B cell (primary cell): Measurements from ENCODE around the gene RIBC1. TPM values are rescaled to one million over a fixed set of nuclear protein-coding genes. Genes with fewer than 3 reads are reported as not detected.
"Not testable (repeated sequence)": the region's sequence is repeated elsewhere in the genome, so short reads cannot be mapped to it uniquely, and the experiment has no call there.

Experiments
- ATAC-seq: fragments of 200-7000 bp; cut with Tn5 transposase; one replicate; pipeline ENCODE4 v1.10.0; 2021; ENCODE audit warnings: low read depth, mild to moderate bottlenecking, moderate number of reproducible peaks, moderate library complexity
- CTCF ChIA-PET: fragments of 350-600 bp; sonication (Branson Sonifier 250); formaldehyde crosslinking; loops from one replicate; lab custom pipeline; 2021; ENCODE audit warnings: antibody characterized with exemption, inconsistent platforms; lab: Charles Lee
- POLR2A ChIA-PET: fragments of 350-600 bp; sonication (Branson Sonifier 250); formaldehyde crosslinking; loops from one replicate; lab custom pipeline; 2021; ENCODE audit warnings: antibody characterized with exemption; lab: Charles Lee
- DNase-seq: peaks from one replicate; pipeline ENCODE4 v3.0.0; 2013
- H2AFZ ChIP-seq: 2 replicates; pipeline ENCODE4 v1.6.1; 2012; ENCODE audit warnings: mild to moderate bottlenecking, low read depth, low read length; ENCODE audit not compliant: insufficient read depth, poor library complexity, severe bottlenecking
- H3K27ac ChIP-seq, 2 donors: 1 replicate in 1 of 2; 2 replicates in 1 of 2; pipeline ENCODE4 v1.5.1; 2012 to 2013; ENCODE audit warnings: low read length in 2 of 2, mild to moderate bottlenecking in 2 of 2, moderate library complexity in 1 of 2
- H3K27me3 ChIP-seq, 4 experiments: fragments of 200-600 bp in 1 of 4; sonication (generic) in 1 of 4; replicated peaks in 1 of 4; 1 replicate in 2 of 4; 2 replicates in 2 of 4; pipeline versions ENCODE4 v1.6.1 to v1.7.0; 2013 to 2016; ENCODE audit warnings: low read length in 3 of 4, mild to moderate bottlenecking in 2 of 4, mixed read lengths in 1 of 4, moderate library complexity in 1 of 4; ENCODE audit not compliant: insufficient read depth in 4 of 4, control insufficient read depth in 3 of 4; ENCODE audit errors: control extremely low read depth in 1 of 4
- H3K36me3 ChIP-seq, 2 experiments: replicated peaks in 1 of 2; 1 replicate in 1 of 2; 2 replicates in 1 of 2; pipeline versions ENCODE4 v1.6.1 to v1.7.1; 2013; ENCODE audit warnings: low read length in 1 of 2; ENCODE audit not compliant: insufficient read depth in 2 of 2, control insufficient read depth in 1 of 2; ENCODE audit errors: control extremely low read depth in 1 of 2, extremely low read depth in 1 of 2
- H3K4me1 ChIP-seq, 2 donors: fragments of 200-600 bp in 1 of 2; sonication (generic) in 1 of 2; 1 replicate in 1 of 2; 2 replicates in 1 of 2; pipeline versions ENCODE4 v1.5.1 to v1.6.1; 2013 to 2017; ENCODE audit warnings: low read length in 2 of 2; ENCODE audit not compliant: control insufficient read depth in 2 of 2, insufficient read depth in 2 of 2
- H3K4me2 ChIP-seq: replicated peaks from 2 replicates; pipeline ENCODE3; 2012; ENCODE audit warnings: mild to moderate bottlenecking, low read depth, low read length; ENCODE audit not compliant: poor library complexity, severe bottlenecking
- H3K4me3 ChIP-seq, 5 experiments: fragments of 200-600 bp in 1 of 5; sonication (generic) in 1 of 5; 1 replicate in 3 of 5; 2 replicates in 2 of 5; pipeline versions ENCODE4 v1.5.1 to v1.7.0; 2011 to 2016; ENCODE audit warnings: low read length in 4 of 5, mild to moderate bottlenecking in 4 of 5, low read depth in 2 of 5, control low read depth in 1 of 5, moderate library complexity in 1 of 5; ENCODE audit not compliant: insufficient read depth in 1 of 5; ENCODE audit errors: control extremely low read depth in 1 of 5, extremely low read depth in 1 of 5
- H3K79me2 ChIP-seq: fragments of 200-600 bp; sonication (generic); one replicate; pipeline ENCODE4 v1.6.0; 2016; ENCODE audit warnings: low read length; ENCODE audit not compliant: control insufficient read depth, insufficient read depth
- H3K9ac ChIP-seq: fragments of 200-600 bp; sonication (generic); 2 replicates; pipeline ENCODE4 v1.6.1; 2017; ENCODE audit warnings: mild to moderate bottlenecking, low read length, moderate library complexity
- H3K9me3 ChIP-seq, 3 donors: one replicate each; pipeline versions ENCODE4 v1.6.1 to v1.7.1; 2013; ENCODE audit warnings: low read length in 2 of 3; ENCODE audit not compliant: control insufficient read depth in 2 of 3, insufficient read depth in 1 of 3; ENCODE audit errors: control extremely low read depth in 1 of 3
- H4K20me1 ChIP-seq: 2 replicates; pipeline ENCODE4 v1.6.0; 2012; ENCODE audit warnings: mild to moderate bottlenecking, low read length; ENCODE audit not compliant: insufficient read depth, control insufficient read depth, poor library complexity, severe bottlenecking
- H3K27ac Mint-ChIP-seq: one replicate; pipeline ENCODE4 v1.8.0; 2021; ENCODE audit warnings: mixed read lengths
- H3K27me3 Mint-ChIP-seq: one replicate; pipeline ENCODE4 v1.8.0; 2021; ENCODE audit warnings: mixed read lengths
- H3K4me1 Mint-ChIP-seq: one replicate; pipeline ENCODE4 v1.8.0; 2021; ENCODE audit warnings: mixed read lengths
- H3K4me3 Mint-ChIP-seq: one replicate; pipeline ENCODE4 v1.8.0; 2021; ENCODE audit warnings: mixed read lengths
- H3K9me3 Mint-ChIP-seq: one replicate; pipeline ENCODE4 v1.8.0; 2022; ENCODE audit warnings: mixed read lengths; ENCODE audit not compliant: insufficient read depth
- CTCF ChIP-seq: fragments of 200-600 bp; IDR thresholded peaks from one replicate; pipeline ENCODE4 v1.8.0; 2022; ENCODE audit warnings: antibody characterized with exemption, mild to moderate bottlenecking
- EZH2 ChIP-seq: IDR thresholded peaks from 2 replicates; pipeline ENCODE4 v1.6.1; 2012; ENCODE audit warnings: borderline replicate concordance, low read depth, mild to moderate bottlenecking, moderate library complexity, low read length; ENCODE audit not compliant: insufficient read depth, poor library complexity, severe bottlenecking
- WGBS: methylation state at CpG from one replicate; pipeline ENCODE4 v1.1.5; 2013; ENCODE audit warnings: missing lambda C conversion rate; ENCODE audit not compliant: insufficient coverage; 5-methylcytosine and 5-hydroxymethylcytosine counted together
- intact Hi-C: fragments of 100-400 bp; cut with micrococcal nuclease; formaldehyde crosslinking; loops from one replicate; pipeline ENCODE4 v1.10.0; 2022
- polyA plus RNA-seq: library from polyadenylated mRNA; depleted of rRNA; stranded (reverse); fragments of >200 nt; gene quantifications from 2 replicates; pipeline ENCODE4 v1.2.3, GENCODE V29; 2012
- total RNA-seq, 2 donors: library from RNA; stranded (reverse); fragments of 120-200 nt in 1 of 2; gene quantifications; 1 replicate in 1 of 2; 2 replicates in 1 of 2; pipeline versions ENCODE4 v1.2.3 to v1.2.4, GENCODE V29; 2013 to 2022

The RIBC1 gene
- total and polyA plus RNA-seq, 2 donors (not counting 1 experiment from before 2014, with no cell fraction given), result 0.95 to 1.0 TPM

- DNase-seq (no peak), ATAC-seq (no peak)
- Histone ChIP-seq H4K20me1 (no peaks in the 10 kb centered on the region), H2AFZ (no peak overlapping the region), H3K27me3 (peaks cover 0 to 9% (median 0%) of the 10 kb centered on the region in 4 experiments), H3K9ac (no peak overlapping the region), H3K4me1 (no peaks in the 10 kb centered on the region), H3K79me2 (no peaks in the 10 kb centered on the region), H3K4me3 (no peak overlapping the region), H3K27ac (no peak overlapping the region), H3K4me2 (no peak overlapping the region), H3K36me3 (no peaks in the 10 kb centered on the region), H3K9me3 (no peaks in the 10 kb centered on the region)
- no CpG with 5 or more reads among the region's 3 CpGs for WGBS
- no peaks in the 10 kb centered on the region for H3K4me1 Mint-ChIP-seq
- H3K27ac Mint-ChIP-seq, result no peak overlapping the region
- H3K4me3 Mint-ChIP-seq, result no peak overlapping the region
- ChIA-PET POLR2A (no interaction called here), CTCF (interaction anchor here (0.6 to 0.7 kb wide), 2 partner anchors 138 to 338 kb away, joined by 3 to 4 read pairs; no protein-coding TSS in a partner anchor)
- H3K9me3 Mint-ChIP-seq, result no peaks in the 10 kb centered on the region
- H3K27me3 Mint-ChIP-seq, result peaks cover 4% of the 10 kb centered on the region
- intact Hi-C loops, result no loop called here
- TF ChIP-seq EZH2, result no peak
- no peak for TF ChIP-seq CTCF
Observed at GRCh38 chrX:53456254-53456653, 33.6 kb downstream of the RIBC1 start.

GRCh38 chrX:53458082-53458481 lies 35.4 kb downstream of the RIBC1 start:
- Histone ChIP-seq H3K27me3 (peaks cover 0 to 9% (median 0%) of the 10 kb centered on the region in 4 experiments), H3K4me3 (no peak overlapping the region), H3K9ac (no peak overlapping the region), H3K36me3 (no peaks in the 10 kb centered on the region), H2AFZ (no peak overlapping the region), H3K4me2 (no peak overlapping the region), H3K9me3 (no peaks in the 10 kb centered on the region), H3K79me2 (no peaks in the 10 kb centered on the region), H3K4me1 (no peaks in the 10 kb centered on the region), H3K27ac (no peak overlapping the region), H4K20me1 (no peaks in the 10 kb centered on the region)
- no peak overlapping the region for H3K27ac Mint-ChIP-seq
- CTCF ChIA-PET, result no interaction called here
- ATAC-seq, result no peak
- POLR2A ChIA-PET, result interaction anchor here (0.6 kb wide), 1 partner anchor 817 kb away, joined by 4 read pairs; no protein-coding TSS in a partner anchor
- H3K27me3 Mint-ChIP-seq, result peaks cover 4% of the 10 kb centered on the region
- TF ChIP-seq CTCF, result no peak
- TF ChIP-seq EZH2, result no peak
- DNase-seq, result no peak
- H3K4me1 Mint-ChIP-seq, result no peaks in the 10 kb centered on the region
- WGBS, result no CpG with 5 or more reads among the region's 5 CpGs
- no peak overlapping the region for H3K4me3 Mint-ChIP-seq
- no peaks in the 10 kb centered on the region for H3K9me3 Mint-ChIP-seq
- intact Hi-C loops, result no loop called here

- H3K36me3 ChIP-seq, H4K20me1 ChIP-seq, H3K9ac ChIP-seq, H3K4me1 ChIP-seq, H3K9me3 Mint-ChIP-seq, intact Hi-C loops, DNase-seq, H3K27ac Mint-ChIP-seq, H3K27me3 Mint-ChIP-seq, H3K4me3 ChIP-seq, H3K79me2 ChIP-seq, H2AFZ ChIP-seq, H3K27me3 ChIP-seq, ATAC-seq, H3K4me3 Mint-ChIP-seq, H3K27ac ChIP-seq, CTCF ChIA-PET, H3K4me1 Mint-ChIP-seq, H3K4me2 ChIP-seq, H3K9me3 ChIP-seq: not testable (repeated sequence)
- no CpG with 5 or more reads among the region's 3 CpGs for WGBS
- POLR2A ChIA-PET, result interaction anchor here (0.7 kb wide), 1 partner anchor 148 kb away, joined by 3 read pairs; no protein-coding TSS in a partner anchor
Observed at GRCh38 chrX:53468659-53469058, 46.0 kb downstream of the RIBC1 start.
